GM21515 (cell line): ENCODE data around the gene HOXC9.

ENCODE experiments used
- ATAC-seq: cut with Tn5 transposase; IDR thresholded peaks from one replicate; pipeline ENCODE4 v1.9.1; 2021; ENCODE audit not compliant: unreplicated experiment

The HOXC9 gene

GRCh38 chr12:53986686-53987483, 13.1 kb upstream of the HOXC9 start:
- ATAC-seq, result no peak

DNA sequence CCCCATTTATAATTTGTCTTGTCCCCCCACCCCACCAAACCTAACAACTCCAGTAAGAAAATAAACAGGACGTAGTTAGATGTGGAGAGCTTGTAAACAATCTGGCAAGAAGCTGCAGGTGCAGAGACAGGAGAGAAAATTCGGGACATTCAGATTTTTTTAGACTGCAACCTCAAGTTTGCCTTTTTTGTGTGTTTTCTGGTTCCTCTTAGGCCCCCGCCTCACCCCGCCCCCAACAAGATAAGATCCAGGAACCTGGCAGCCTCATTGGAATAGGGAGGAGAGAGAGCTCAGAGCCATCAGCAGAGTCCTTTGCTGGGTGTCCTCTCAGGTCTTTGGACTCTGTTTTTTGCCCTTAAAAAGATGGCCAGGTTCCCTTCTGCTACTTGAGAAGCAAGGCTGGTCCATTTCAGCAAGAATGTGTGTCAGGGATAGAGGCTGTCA, 12.2 kb upstream of the HOXC9 start:
- ATAC-seq, result no peak

DNA sequence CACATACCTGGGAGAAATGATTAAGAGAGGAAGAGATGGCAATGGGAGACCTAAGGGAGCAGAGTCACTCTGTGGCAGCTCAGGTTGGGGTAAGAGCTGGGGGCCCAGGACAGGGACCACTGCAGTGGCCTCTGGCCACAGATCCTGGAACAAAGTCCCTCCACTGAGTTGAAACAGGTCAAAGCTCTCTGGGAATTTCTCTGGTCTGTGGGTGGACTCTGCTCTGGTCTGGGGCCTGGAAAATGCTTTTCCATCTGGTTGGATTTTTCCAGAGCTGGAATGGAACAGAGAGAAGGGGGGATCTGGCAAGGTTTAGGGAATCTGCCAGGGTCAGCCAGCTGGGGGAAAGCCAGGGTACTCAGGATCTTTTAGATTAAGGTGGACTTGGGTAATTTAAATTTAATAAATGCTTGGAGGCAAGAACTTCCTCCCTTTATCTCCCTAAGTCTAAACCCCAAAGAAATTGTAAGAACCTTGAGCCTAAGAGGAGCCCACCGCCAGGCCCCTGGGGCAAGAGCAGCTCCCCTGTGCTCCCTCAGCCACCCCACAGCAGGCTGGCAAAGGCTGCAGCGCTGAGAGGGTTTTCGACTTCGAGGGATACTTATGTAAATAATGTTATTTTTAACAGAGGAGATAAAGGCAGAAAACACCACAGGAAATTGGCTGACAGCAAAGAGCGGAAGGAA, 11.3 kb upstream of the HOXC9 start:
- ATAC-seq, result no peak

- no peak for ATAC-seq
Measured at GRCh38 chr12:53989227-53990113, 10.5 kb upstream of the HOXC9 start.

DNA sequence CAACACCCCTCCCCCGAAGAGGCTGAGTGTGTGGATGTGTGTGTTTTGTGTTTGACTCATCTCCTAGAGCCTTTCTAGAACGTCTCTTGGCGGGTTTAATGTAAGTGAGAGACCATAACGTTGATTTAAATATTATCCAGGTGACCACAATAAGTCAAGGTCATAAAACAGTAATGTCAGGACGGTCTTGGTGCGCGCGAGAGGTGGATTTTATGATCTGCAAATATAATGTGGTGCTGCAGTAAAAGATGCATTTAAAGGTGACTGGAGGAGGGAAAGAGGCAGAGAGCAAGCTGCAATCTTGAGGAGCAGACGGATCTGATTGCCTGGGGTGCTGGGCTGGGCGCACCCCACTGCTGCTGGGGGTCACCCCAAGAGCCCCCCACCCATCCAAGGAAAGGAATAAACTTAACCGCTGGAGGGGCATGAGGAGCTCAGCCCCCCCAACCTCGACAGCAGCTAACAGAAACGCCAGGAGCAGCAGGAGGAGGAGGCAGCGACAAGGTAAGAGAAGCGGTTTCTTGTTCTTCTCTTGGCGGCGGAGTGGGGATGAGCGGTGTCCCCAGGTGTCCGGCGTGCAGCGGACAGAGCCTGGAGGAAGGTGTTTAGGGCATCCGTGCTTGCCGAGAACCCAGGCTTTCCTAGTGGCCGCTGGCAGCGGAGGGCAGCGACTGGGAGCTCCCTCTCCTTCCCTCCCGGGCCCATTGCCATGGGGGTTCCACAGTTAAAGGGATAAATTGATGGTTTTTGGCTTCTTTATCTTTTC, 9.5 kb upstream of the HOXC9 start:
- no peak for ATAC-seq

- no peak for ATAC-seq
Measured at GRCh38 chr12:53991077-53991460, 8.9 kb upstream of the HOXC9 start.

GRCh38 chr12:53992377-53992889, 7.5 kb upstream of the HOXC9 start:
- no peak for ATAC-seq

GRCh38 chr12:53993162-53994008, 6.6 kb upstream of the HOXC9 start:
- no peak for ATAC-seq

GRCh38 chr12:53994009-53994263, 6.0 kb upstream of the HOXC9 start:
- no peak for ATAC-seq

DNA sequence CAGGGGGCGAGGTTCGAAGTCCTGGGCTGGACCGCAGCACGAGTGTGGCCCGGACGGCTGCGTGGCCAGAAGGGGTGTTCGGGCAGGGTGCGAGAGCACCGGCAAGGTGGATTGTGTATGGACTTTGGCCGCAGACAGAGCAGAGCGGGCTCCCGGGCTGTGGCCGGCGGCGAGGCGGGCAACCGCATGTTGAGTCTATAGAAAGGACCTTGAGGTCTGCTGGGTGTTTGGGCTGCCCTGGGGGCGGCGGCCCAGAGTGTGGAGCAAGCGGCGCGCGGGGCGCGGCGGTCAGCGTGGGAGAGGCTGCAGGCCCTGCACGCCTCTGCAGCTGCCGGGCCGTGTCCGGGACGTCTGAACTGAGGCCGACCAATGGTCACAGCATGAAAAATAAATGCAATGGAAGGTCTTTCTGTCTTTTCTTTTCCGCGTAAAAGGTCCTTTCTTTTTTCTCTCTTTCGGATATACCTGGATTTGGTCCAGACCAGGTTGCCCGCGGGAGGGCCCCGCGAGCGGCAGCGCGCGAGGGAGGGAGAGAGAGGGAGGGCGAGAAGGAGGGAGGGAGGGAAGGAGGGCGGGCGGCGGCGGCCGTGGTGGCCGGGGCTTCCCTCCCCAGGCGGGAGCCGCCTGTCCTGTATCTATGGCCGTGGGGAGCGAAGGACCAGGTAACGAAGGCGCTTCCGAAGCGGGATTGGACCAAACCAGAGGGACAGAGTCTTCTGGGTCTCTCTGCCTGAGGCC, 5.5 kb upstream of the HOXC9 start:
- ATAC-seq, result no peak

GRCh38 chr12:53995002-53995377, 5.0 kb upstream of the HOXC9 start:
- ATAC-seq, result no peak

DNA sequence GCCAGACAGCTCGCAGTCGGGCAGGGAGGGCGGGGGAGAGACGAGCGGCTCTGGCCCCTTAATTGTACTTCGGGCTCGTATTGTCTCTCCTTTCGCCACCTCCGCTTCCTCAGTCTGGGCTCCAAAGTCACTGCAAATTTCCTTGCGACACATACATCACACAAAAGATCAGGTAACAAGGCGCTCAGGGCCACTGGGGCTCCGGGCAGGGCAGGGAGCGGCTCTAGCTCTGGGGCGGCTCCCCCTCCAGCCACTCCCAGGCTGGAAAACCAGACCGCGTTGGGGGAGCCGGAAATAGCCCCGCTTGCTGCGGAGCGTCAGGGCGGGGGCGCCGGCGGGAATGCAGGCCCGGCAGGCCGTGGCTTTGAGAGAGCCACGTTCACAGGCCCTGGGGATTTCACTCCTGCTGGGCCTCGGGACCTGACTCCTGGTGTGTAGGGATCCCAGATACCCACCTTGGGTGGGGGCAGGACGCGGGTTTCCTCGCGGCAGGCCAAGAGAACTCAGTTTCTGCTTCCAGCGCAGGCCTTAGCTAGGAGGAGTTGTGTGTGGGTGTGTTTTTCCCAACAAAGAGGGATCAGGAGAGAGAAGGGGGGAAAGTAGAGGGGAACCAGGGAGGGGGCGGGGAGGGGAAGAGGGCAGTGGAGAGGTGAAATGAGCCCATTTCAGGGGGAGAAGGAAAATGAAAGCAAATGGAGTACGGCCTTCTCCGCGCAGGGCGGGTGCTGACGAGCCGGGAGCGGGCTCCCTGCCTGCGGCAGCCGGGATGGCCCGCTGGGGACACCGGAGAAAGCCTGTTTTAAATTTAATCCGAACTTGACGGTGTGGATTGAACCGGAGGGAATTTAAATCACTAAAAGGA, 4.4 kb upstream of the HOXC9 start:
- ATAC-seq, result no peak

- ATAC-seq, result no peak
Measured at GRCh38 chr12:53996240-53997203, 3.4 kb upstream of the HOXC9 start.

DNA sequence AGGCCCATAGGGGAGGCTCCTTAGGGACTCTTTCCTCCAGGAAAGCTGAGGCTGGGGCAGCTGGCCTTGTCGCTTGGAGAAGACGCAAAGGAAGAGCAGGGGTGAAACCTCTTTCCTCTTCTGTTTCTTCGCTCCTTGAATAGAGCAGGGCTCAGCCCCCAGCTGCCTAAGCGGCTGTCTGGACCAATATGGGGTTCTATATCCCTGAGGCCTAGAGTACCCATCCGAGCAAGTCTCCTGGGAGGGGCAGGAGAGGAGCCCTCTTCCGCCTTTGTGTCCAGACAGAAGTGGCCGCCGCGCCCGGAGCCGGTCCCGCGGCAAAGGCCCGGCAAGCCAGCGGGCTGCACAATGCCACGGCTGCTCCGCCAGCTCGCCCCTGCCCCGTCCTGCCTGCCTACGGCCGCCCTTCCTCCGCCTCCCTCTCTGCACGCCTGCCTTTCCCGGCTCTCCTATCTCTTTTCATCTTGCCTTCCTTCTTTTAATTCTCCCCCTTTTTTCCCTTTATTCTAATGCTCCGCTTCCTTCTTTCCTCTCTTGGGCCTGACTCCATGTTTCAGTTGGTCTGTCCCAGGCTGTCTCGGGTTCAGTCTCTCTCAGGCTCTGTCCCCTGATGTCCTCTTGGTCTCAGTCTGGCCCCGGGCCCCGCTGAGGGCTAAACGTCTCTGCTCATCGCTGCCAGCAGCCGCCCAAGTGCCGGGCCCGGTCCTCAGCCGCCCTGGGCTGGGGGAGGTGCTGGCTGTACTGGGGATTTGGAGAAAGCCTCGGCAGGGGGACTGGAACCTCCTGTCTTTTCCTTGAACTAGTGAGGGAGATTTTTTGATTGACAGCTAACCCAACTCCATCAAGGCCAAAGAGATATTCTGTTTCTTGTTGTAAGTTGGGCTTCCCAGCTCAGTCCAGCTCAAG, 2.5 kb upstream of the HOXC9 start:
- ATAC-seq, result no peak

DNA sequence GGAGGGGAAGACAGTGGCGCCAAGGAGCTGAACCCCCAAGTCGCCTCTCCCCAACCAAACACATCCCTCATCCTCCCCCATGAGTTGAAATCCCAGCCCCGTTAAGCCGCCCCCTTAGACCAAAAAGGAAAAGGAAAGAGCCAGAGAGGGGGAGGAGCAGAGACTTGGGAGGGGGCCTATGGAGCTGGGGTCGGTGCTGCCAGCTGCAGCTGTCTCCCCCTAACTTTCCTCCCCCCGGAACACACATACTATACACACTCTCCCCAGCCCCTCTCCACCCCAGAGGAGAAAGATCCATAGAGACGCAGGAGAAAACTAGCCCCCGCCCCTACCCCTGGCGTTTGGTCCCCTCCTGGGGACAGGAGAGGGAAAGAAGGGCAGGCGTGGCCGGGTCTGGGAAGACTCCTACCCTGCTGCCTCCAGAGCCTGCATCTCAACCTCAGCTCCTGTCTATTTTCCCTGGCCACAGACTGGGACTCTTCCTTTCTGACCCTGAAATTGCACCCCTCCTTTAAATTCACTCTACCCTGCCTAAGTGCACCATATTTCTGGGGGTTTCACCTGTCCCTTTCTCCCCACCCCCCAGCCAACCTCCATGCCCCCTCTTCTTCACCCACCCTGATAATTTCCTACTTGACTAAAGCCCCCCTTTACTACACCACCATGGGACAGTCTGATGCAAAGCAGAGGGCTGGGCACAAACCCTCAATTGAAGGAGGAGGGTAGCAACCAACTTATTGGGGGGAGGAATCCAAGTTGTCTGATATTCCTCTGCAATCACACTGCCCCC, 1.7 kb upstream of the HOXC9 start:
- no peak for ATAC-seq

- ATAC-seq, result no peak
Measured at GRCh38 chr12:53998900-53999236, 1.1 kb upstream of the HOXC9 start.
